ENCODE data around the gene RITA1.
"Not testable (repeated sequence)": the region's sequence is repeated elsewhere in the genome, so short reads cannot be mapped to it uniquely, and the experiment has no call there.

Gene RITA1

GRCh38 chr12:113185180-113186032 lies at the start of gene RITA1, which contains the start of gene DDX54:
RITA1 (plus strand) TSS chr12:113185721; CDS start chr12:113186747, 1,026 bp downstream.
DDX54 (minus strand) TSS chr12:113185478; CDS start chr12:113185451, 27 bp downstream.
- DNase-seq (ENCODE audit: low read depth): peak; percentile 77

- peak; percentile 66 for DNase-seq (ENCODE audit: low read depth)
Measured at GRCh38 chr12:113136128-113136989, 49.2 kb upstream of the RITA1 start.

- DNase-seq (ENCODE audit: low read depth): no peak
Measured at GRCh38 chr12:113136990-113137511, 48.5 kb upstream of the RITA1 start.

GRCh38 chr12:113137861-113138783 lies 47.4 kb upstream of the RITA1 start:
- DNase-seq (ENCODE audit: low read depth): no peak

GRCh38 chr12:113138826-113139225 lies 46.7 kb upstream of the RITA1 start:
- DNase-seq (ENCODE audit: low read depth): no peak

GRCh38 chr12:113140706-113141105 lies 44.8 kb upstream of the RITA1 start:
- no peak for DNase-seq (ENCODE audit: low read depth)

GRCh38 chr12:113141716-113142115 lies 43.8 kb upstream of the RITA1 start:
- not testable (repeated sequence) for DNase-seq (ENCODE audit: low read depth)

- DNase-seq (ENCODE audit: low read depth): no peak
Measured at GRCh38 chr12:113142173-113142885, 43.2 kb upstream of the RITA1 start.

GRCh38 chr12:113142886-113143332 lies 42.6 kb upstream of the RITA1 start:
- DNase-seq (ENCODE audit: low read depth): no peak

- no peak for DNase-seq (ENCODE audit: low read depth)
Measured at GRCh38 chr12:113143959-113144358, 41.6 kb upstream of the RITA1 start.

GRCh38 chr12:113144806-113145205 lies 40.7 kb upstream of the RITA1 start:
- DNase-seq (ENCODE audit: low read depth): no peak

- no peak for DNase-seq (ENCODE audit: low read depth)
Measured at GRCh38 chr12:113145720-113146551, 39.6 kb upstream of the RITA1 start.

- no peak for DNase-seq (ENCODE audit: low read depth)
Measured at GRCh38 chr12:113146999-113147398, 38.5 kb upstream of the RITA1 start.

GRCh38 chr12:113149361-113150150 lies 36.0 kb upstream of the RITA1 start, which contains the start of gene CFAP73:
CFAP73 (plus strand) TSS chr12:113149724; CDS start chr12:113149858, 134 bp downstream.
- DNase-seq (ENCODE audit: low read depth): no peak

GRCh38 chr12:113151655-113152054 lies 33.9 kb upstream of the RITA1 start:
- DNase-seq (ENCODE audit: low read depth): no peak

- no peak for DNase-seq (ENCODE audit: low read depth)
Measured at GRCh38 chr12:113152196-113152834, 33.2 kb upstream of the RITA1 start.

- DNase-seq (ENCODE audit: low read depth): peak; percentile 62
Measured at GRCh38 chr12:113152835-113153814, 32.4 kb upstream of the RITA1 start.
